Hepatocyte (in vitro differentiated cells): ENCODE results near the gene KCNA5. TPM values are rescaled to one million over a fixed set of nuclear protein-coding genes. Genes with fewer than 3 reads are reported as not detected.

ENCODE experiments used
- DNase-seq: peaks from one replicate; pipeline ENCODE4 v3.0.0-alpha.2; 2016; ENCODE audit warnings: low spot score
- H2AFZ ChIP-seq: fragments of 200-600 bp; sonication (generic); 2 replicates; pipeline ENCODE4 v1.6.0; 2016; ENCODE audit warnings: antibody characterized with exemption, mild to moderate bottlenecking
- H3K27ac ChIP-seq: fragments of 200-600 bp; sonication (generic); 2 replicates; pipeline ENCODE4 v1.5.1; 2016; ENCODE audit warnings: mild to moderate bottlenecking
- H3K27me3 ChIP-seq: fragments of 200-600 bp; sonication (generic); 2 replicates; pipeline ENCODE4 v1.6.1; 2016
- H3K36me3 ChIP-seq: fragments of 200-600 bp; sonication (generic); replicated peaks from 2 replicates; pipeline ENCODE4 v1.5.1; 2016; ENCODE audit warnings: low read depth; ENCODE audit not compliant: insufficient read depth
- H3K4me1 ChIP-seq: fragments of 200-600 bp; sonication (generic); 2 replicates; pipeline ENCODE4 v1.5.1; 2016; ENCODE audit warnings: mild to moderate bottlenecking, moderate library complexity; ENCODE audit not compliant: insufficient read depth
- H3K4me2 ChIP-seq: fragments of 200-600 bp; sonication (generic); 2 replicates; pipeline ENCODE4 v1.6.0; 2016
- H3K4me3 ChIP-seq: fragments of 200-600 bp; sonication (generic); 2 replicates; pipeline ENCODE4 v1.5.1; 2016; ENCODE audit warnings: mild to moderate bottlenecking
- H3K79me2 ChIP-seq: fragments of 200-600 bp; sonication (generic); 2 replicates; pipeline ENCODE4 v1.6.0; 2017; ENCODE audit warnings: mild to moderate bottlenecking
- H3K9me2 ChIP-seq: fragments of 200-600 bp; sonication (generic); replicated peaks from 2 replicates; pipeline ENCODE4 v1.6.0; 2017; ENCODE audit warnings: mild to moderate bottlenecking; ENCODE audit not compliant: insufficient read depth
- H3K9me3 ChIP-seq: fragments of 200-600 bp; sonication (generic); 2 replicates; pipeline ENCODE4 v1.5.1; 2016; ENCODE audit warnings: low read depth, mild to moderate bottlenecking
- H4K20me1 ChIP-seq: fragments of 200-600 bp; sonication (generic); 2 replicates; pipeline ENCODE4 v1.6.0; 2016; ENCODE audit warnings: mild to moderate bottlenecking; ENCODE audit not compliant: insufficient read depth, poor library complexity, severe bottlenecking
- EZH2 ChIP-seq: fragments of 200-600 bp; sonication (generic); IDR thresholded peaks from 2 replicates; pipeline ENCODE4 v1.6.1; 2016; ENCODE audit warnings: antibody characterized with exemption, mild to moderate bottlenecking, borderline replicate concordance
- EZH2phosphoT487 ChIP-seq: fragments of 200-600 bp; sonication (generic); IDR thresholded peaks from one replicate; pipeline ENCODE4 v1.6.1; 2018; ENCODE audit warnings: antibody characterized with exemption, mild to moderate bottlenecking, low read depth, moderate library complexity; ENCODE audit not compliant: unreplicated experiment, severe bottlenecking
- WGBS: methylation state at CpG from one replicate; pipeline ENCODE4 v1.1.6; 2016; ENCODE audit warnings: low lambda C conversion rate; ENCODE audit errors: missing lambda C conversion rate; 5-methylcytosine and 5-hydroxymethylcytosine counted together
- polyA plus RNA-seq: library from polyadenylated mRNA; unstranded; fragments of >200 nt; fragmentation: Nextera tagmentation; extraction: Ambion mirVana; gene quantifications from 2 replicates; pipeline ENCODE4 v1.2.1, GENCODE V29; 2016
- total RNA-seq: library from RNA; depleted of rRNA; stranded (reverse); fragments of >200 nt; gene quantifications from 2 replicates; pipeline ENCODE4 v1.2.3, GENCODE V29; 2014
- TF ChIP-seq, protein P1 (sequence below): fragments of 200-600 bp; sonication (generic); IDR thresholded peaks from 2 replicates; pipeline ENCODE4 v1.5.1; 2016; ENCODE audit warnings: antibody characterized with exemption, mild to moderate bottlenecking; ENCODE audit not compliant: poor library complexity

KCNA5 gene
- total and polyA plus RNA-seq, 2 experiments from 2014 or later, result 1.8 to 2.8 TPM

DNA sequence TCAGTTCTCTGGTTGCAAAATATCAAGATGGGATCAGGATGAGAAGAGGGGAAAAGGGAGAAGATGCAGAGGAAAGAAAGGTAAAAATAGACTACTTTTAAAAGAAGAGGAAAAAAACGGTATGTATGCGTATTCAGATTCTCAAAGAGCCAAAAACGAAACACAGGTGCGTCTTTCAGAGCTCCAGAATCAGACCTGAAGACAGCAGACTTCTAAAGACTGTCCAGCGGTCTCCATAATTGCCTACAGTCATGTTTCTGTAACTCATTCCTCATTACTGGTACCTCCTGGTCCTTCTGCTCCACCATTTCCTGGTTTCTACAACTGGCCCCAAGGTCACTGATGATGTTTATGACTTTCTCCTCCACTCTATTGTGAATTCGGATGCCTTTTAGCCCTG, 12.4 kb upstream of the KCNA5 start:
- WGBS, result 91% methylated on average over 6 of the region's 6 CpGs
- Histone ChIP-seq H3K27me3 (peaks cover 6% of the 10 kb centered on the region), H2AFZ (no peak overlapping the region), H3K27ac (no peak overlapping the region), H3K4me3 (no peak overlapping the region), H4K20me1 (no peaks in the 10 kb centered on the region), H3K79me2 (no peaks in the 10 kb centered on the region), H3K4me2 (no peak overlapping the region), H3K9me3 (no peaks in the 10 kb centered on the region), H3K9me2 (no peaks in the 10 kb centered on the region), H3K36me3 (no peaks in the 10 kb centered on the region), H3K4me1 (peaks cover 2% of the 10 kb centered on the region)
- no peak for DNase-seq
- TF ChIP-seq EZH2 (no peak), EZH2phosphoT487 (no peak)

DNA sequence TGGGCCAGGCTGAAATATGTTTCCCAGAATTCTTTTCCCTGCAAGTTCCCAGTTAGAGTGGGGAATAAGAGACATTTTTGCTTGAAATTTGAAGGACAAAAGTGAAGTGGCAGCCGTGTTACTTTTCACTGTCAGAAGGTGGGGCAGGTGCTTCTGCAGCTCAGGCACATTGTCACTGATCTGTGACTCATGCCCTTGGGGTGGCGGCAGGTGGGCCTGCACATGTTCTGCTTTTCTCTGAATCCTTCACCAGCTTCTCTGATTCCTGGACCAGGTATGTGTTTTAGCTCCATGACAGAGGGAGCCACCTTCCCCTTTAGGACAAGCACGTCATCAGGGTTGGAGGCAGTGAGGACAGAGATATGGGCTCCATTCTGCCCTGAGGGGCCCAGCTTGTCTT, 11.7 kb upstream of the KCNA5 start:
- no peak for DNase-seq
- WGBS, result 97% methylated on average over 3 of the region's 3 CpGs
- Histone ChIP-seq H3K79me2 (no peaks in the 10 kb centered on the region), H3K4me3 (no peak overlapping the region), H2AFZ (no peak overlapping the region), H3K4me2 (no peak overlapping the region), H3K36me3 (no peaks in the 10 kb centered on the region), H4K20me1 (no peaks in the 10 kb centered on the region), H3K4me1 (peaks cover 2% of the 10 kb centered on the region), H3K9me3 (no peaks in the 10 kb centered on the region), H3K27ac (no peak overlapping the region), H3K27me3 (peaks cover 10% of the 10 kb centered on the region), H3K9me2 (no peaks in the 10 kb centered on the region)
- no peak for TF ChIP-seq EZH2phosphoT487
- TF ChIP-seq, protein P1, sequence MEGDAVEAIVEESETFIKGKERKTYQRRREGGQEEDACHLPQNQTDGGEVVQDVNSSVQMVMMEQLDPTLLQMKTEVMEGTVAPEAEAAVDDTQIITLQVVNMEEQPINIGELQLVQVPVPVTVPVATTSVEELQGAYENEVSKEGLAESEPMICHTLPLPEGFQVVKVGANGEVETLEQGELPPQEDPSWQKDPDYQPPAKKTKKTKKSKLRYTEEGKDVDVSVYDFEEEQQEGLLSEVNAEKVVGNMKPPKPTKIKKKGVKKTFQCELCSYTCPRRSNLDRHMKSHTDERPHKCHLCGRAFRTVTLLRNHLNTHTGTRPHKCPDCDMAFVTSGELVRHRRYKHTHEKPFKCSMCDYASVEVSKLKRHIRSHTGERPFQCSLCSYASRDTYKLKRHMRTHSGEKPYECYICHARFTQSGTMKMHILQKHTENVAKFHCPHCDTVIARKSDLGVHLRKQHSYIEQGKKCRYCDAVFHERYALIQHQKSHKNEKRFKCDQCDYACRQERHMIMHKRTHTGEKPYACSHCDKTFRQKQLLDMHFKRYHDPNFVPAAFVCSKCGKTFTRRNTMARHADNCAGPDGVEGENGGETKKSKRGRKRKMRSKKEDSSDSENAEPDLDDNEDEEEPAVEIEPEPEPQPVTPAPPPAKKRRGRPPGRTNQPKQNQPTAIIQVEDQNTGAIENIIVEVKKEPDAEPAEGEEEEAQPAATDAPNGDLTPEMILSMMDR, result no peak

DNA sequence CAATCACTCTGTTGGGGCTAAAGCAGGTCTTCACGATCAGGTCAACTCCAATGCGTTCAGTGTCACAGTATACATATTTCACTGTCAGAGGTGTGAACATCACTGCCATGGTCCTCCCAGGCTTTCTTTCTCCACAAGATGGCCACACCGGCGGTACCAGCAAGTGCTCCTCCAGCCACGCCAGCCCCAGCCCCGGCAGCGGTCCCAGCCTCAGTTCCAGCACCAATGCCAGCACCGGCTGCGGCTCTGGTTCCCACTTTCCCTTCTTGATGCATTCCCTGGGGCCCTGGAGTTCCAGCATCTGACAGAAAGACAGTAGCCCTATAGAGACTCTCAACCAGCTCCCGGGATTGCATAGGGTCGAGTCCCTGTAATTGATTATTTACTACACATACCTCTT, 10.9 kb upstream of the KCNA5 start:
- H3K9me2 ChIP-seq, result no peaks in the 10 kb centered on the region
- no peak overlapping the region for H3K27ac ChIP-seq
- no peak overlapping the region for H2AFZ ChIP-seq
- over 99% methylated on average over 11 of the region's 11 CpGs for WGBS
- no peak overlapping the region for H3K4me3 ChIP-seq
- no peak overlapping the region for H3K4me2 ChIP-seq
- no peaks in the 10 kb centered on the region for H3K36me3 ChIP-seq
- no peaks in the 10 kb centered on the region for H3K9me3 ChIP-seq
- peaks cover 2% of the 10 kb centered on the region for H3K4me1 ChIP-seq
- no peaks in the 10 kb centered on the region for H4K20me1 ChIP-seq
- TF ChIP-seq EZH2phosphoT487, result no peak
- no peak for TF ChIP-seq EZH2
- TF ChIP-seq, protein P1, result no peak
- H3K79me2 ChIP-seq, result no peaks in the 10 kb centered on the region
- DNase-seq, result no peak
- H3K27me3 ChIP-seq, result peaks cover 5% of the 10 kb centered on the region

DNA sequence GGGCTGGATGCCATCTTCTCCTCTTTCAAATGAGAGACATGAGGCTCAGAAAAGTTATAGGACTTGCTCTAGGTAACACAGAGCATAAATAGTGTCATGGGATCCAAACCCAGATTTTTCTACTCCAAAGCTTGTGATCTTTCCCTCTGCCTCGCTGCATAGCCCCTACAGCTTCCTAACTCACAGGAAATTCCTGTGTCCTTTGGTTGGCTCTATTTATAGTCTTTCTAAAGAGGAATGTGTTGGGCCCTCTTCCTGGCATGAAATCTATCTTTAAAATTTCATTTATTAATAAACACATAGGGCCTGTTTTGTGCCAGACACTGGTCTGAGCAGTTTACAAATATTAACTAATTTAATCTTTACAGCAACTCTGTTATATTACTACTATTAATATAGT, 9.8 kb upstream of the KCNA5 start:
- H3K36me3 ChIP-seq, result no peaks in the 10 kb centered on the region
- H4K20me1 ChIP-seq, result no peaks in the 10 kb centered on the region
- no peaks in the 10 kb centered on the region for H3K9me2 ChIP-seq
- 70% methylated on average over 1 of the region's 1 CpG for WGBS
- H3K4me3 ChIP-seq, result no peak overlapping the region
- H2AFZ ChIP-seq, result no peak overlapping the region
- H3K27ac ChIP-seq, result no peak overlapping the region
- no peaks in the 10 kb centered on the region for H3K9me3 ChIP-seq
- H3K4me2 ChIP-seq, result no peak overlapping the region
- DNase-seq, result no peak
- TF ChIP-seq EZH2phosphoT487 (no peak), EZH2 (no peak)
- TF ChIP-seq, protein P1, result no peak
- no peaks in the 10 kb centered on the region for H3K79me2 ChIP-seq
- H3K27me3 ChIP-seq, result peaks cover 11% of the 10 kb centered on the region
- peaks cover 2% of the 10 kb centered on the region for H3K4me1 ChIP-seq
